C4-2B (cell line): ENCODE measurements around the gene FHOD3.

Source experiments
- ZFX ChIP-seq: fragments of 450-650 bp; IDR thresholded peaks from 2 replicates; pipeline ENCODE4 v1.6.1; 2017
- TF ChIP-seq, protein P1 (sequence below): fragments of 450-650 bp; conservative IDR thresholded peaks from 2 replicates; pipeline ENCODE4 v1.5.1; 2017; ENCODE audit warnings: mild to moderate bottlenecking

DNA sequence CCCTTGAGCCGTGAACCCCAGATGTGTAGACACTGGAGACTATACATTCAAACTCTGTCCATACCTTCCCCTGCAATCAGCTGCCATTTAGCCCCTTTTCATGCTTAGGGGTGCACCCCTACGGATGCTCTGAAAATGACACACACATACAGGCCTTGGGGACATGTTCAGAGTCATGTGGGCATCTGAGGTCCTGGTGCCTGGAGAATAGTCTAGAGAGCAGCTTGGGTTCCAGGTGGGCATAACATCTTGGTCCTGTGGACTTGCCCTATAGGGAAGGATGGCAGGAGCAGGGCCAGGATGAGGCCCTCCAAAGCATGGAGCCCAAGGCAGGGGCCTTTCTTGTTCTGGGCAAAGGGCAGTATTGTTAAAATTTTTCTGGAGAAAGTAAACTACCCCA, 9.9 kb upstream of the FHOD3 start:
- TF ChIP-seq, protein P1, sequence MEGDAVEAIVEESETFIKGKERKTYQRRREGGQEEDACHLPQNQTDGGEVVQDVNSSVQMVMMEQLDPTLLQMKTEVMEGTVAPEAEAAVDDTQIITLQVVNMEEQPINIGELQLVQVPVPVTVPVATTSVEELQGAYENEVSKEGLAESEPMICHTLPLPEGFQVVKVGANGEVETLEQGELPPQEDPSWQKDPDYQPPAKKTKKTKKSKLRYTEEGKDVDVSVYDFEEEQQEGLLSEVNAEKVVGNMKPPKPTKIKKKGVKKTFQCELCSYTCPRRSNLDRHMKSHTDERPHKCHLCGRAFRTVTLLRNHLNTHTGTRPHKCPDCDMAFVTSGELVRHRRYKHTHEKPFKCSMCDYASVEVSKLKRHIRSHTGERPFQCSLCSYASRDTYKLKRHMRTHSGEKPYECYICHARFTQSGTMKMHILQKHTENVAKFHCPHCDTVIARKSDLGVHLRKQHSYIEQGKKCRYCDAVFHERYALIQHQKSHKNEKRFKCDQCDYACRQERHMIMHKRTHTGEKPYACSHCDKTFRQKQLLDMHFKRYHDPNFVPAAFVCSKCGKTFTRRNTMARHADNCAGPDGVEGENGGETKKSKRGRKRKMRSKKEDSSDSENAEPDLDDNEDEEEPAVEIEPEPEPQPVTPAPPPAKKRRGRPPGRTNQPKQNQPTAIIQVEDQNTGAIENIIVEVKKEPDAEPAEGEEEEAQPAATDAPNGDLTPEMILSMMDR = no peak
- TF ChIP-seq ZFX = no peak
